COLO668 (cell line): ENCODE results near the gene EDIL3.
A peak's percentile ranks its signal among the peaks of the same experiment; 100 is the strongest.

Source experiments
- DNase-seq: peaks from one replicate; lab custom pipeline; 2025; ENCODE audit not compliant: unreplicated experiment; lab: John Stamatoyannopoulos, UW

EDIL3 gene

DNA sequence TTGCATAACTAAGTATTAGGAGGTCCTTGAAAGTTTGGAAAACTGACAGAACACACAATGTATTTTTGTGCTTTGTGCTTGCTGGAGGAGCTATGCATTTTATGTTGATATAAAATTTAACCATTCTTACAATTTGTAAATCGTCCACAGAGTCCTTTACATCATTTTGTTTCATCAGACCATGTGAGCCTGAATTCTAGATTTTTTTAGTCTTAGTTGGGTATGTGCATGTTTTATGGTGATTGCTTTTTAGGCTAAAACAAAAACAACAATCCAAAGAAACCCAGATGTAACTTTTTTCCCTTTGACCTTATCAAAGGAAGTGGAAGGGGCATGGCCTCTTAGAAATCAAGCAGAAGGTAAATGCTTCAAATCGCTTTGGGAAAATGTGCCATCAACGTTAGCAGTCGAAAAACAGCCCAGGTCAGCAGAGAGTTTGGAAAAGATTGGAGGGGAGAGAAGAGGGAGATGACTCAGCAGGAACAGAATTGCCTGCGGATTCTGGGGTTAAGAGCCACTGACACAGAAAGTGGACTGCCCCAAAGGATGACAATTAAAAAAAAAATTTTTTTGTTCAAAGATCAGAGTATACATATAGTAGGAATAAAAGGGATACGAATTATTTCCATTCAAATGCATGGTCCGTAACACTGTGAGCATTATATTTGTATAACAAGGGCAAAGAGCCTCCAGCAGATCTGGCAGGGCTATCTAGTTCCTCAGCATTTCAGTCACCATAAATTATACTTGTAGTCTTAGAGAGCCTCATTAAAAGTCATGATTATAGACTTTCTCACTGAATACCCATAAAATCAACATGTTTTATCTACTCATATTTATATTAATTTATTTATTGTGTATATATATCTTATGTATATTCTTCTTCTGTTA is 410.5 kb downstream of the EDIL3 start:
- no peak for DNase-seq

DNA sequence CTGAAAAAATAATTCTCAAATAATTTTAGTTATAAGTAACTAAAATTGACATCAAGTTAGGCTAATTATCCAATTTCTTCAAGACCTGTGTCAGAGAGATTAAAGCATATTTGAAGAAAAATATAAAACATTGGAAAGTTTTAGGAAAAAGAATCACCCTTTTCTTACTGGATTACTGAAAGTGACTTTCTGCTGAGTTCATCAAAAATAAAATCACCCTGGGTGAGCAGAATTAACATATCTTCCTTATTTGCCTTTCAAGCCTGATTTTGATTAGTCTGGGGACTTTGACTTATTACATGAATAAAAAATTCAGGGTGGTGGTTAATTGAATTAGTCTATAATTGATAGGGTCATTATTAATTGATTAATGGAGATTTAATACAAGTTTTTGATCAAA is 411.8 kb downstream of the EDIL3 start:
- DNase-seq = no peak

DNA sequence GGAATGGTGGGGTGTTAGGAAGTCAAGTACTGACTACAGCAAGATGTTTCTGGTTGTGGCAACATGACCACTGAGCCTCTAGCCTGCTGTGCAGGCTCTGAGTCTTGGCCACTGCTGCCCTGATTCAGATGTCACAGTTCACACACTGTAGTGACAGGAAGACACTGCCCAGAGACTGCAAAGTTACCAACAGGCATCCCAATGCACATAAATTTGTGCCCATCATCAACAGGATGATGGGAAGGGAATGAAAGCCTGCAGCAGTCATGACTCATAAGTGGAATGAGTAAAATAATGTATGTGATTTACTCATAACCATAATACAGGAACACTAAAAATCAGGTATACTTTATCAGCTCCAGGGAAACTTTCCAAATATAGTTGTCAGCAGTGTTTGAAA is 412.4 kb downstream of the EDIL3 start:
- no peak for DNase-seq

DNA sequence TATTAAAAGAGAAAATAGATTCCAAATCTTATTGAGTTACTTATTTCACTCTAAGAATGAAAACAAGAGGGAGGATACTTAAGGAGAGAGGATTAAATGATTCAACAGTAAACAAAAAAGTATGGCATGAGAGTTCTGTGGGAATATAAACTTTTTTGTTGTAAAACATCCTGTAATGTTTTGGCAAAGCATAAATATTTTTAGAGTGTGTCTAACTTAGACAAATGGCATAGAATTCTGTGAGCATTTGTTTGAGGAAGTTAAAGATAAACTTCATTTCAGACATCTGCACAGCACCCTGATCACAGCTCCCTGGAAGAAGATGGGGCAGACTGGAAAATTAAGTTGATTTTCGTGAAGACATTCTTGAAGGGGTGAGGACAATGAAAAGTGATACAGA is 417.3 kb downstream of the EDIL3 start:
- DNase-seq = no peak

DNA sequence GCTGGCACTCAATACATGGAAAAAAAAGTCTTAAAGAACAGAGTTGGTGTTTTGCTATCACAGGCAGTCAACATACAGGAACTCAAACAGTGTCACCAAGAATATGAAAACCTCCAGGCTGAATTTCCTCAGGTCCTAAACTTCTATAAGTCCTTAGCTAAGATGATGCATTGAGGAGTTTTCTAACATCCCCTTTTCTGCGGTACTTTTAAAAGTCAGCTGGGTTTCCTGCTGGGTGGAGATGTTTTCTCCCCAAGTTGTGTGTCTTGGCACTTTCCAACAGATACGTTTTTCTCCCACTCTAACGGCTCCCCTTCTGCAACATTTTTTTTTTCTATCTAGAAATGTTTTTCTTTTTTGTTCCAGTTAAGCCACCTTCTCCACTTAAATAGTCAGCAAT is 419.2 kb downstream of the EDIL3 start:
- no peak for DNase-seq

DNA sequence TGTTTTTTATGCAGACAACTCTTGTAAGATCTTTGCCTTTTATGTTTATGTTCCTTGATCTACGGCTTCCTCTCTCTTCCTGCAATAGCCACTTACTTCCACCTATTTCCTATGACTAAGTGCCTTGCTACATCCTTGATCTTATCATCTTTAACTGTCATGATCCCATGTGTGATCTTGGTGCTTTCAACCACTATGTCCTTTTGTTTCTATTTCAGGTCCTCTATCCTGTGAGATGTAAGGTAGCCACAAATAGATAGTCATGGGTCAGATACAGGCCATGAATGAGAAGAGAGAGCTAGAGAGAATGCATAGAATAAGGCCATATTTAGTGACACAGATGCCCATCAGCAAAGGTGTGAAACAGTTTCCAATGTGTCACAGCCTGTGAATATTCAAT is 420.4 kb downstream of the EDIL3 start:
- DNase-seq = no peak

DNA sequence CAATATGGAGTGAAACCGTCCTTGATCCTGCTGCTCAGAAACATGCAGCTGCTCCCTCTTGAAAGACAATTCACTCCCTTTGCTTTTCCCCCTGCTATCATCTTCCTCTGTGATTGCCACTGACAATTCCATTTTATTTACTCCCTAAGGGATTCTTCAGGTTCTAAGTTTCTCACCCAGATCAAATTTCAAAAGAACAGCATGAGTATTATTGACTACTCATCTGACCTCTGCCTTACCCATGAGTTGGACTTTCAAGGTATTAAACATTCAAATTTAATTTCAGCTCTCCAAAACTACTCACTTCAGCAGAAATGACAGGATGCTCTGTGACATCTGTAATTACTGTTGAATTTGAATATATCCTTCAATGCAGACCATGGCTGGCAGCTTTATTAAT is 427.5 kb downstream of the EDIL3 start:
- DNase-seq = no peak

DNA sequence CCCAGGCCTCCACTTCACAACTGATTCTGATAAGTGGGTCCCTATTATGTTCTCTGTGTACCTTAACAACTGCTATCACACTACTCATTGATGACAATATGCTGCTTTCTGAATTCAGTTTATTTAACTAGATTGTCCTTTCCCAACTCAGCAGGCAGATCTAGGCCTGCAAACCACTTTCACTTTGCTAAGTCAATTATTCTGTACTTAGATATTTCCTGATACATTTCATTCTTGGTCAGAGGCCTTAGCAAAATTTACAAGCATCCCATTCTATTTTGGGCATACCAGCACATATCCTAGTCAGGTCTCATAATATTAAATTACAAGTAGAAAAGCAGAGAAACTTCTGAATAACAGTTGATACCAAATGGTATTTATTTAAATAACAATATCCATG is 428.3 kb downstream of the EDIL3 start:
- no peak for DNase-seq

DNA sequence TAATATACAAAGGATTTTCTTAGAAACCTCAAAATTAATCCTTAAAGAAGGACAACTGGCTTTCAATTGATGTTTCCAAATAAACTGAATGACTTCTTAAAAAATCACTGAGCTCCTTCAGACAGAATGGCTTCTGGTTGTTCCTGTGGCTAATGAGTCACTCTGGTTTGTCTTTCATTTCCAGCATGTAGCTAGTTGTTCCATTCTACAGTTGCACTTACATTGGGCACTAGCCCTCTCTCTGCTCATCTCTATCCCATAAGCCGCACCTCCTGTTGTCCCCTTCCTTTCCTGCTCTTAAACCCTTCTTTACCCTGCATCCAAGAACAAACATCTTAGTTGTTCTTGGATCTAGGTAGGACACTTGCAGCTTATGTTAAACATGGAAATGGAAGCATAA is 428.8 kb downstream of the EDIL3 start:
- DNase-seq = no peak

DNA sequence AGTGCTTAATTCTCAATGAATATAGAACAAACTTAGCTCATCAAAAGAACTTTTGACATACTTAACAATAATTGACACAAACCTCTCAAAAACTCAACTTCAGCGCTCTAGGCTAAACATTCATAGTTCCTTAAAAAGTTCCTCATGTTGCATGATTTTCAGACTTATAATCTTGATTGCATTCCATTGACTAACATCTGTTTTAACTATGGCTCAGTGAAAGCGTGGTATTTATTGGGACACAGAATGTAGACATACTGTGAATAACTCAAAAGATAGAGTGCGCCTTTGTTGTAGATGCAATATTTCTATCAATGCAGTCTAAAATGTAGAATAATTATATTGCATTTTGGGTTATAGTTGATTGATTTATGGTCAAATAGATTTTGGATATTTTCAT is 436.9 kb downstream of the EDIL3 start:
- no peak for DNase-seq

DNA sequence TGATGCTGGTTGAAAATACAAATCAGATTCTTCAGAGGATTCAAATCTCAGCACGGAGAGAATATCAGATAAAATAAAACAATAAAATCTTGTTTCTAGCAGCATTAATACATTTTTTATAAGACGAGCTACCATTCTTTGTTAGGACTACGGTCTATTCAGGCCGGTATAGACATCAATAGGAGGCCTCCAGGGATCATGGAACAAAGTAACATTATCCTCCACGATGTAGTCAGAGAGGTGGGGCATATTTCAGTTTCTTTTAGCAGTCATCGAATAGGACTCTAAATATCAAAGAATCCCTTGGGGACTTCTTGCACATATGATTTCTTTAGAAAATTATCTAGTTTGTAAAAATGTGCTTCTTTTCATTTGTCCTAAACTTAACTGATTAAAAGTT is 438.2 kb downstream of the EDIL3 start:
- no peak for DNase-seq

DNA sequence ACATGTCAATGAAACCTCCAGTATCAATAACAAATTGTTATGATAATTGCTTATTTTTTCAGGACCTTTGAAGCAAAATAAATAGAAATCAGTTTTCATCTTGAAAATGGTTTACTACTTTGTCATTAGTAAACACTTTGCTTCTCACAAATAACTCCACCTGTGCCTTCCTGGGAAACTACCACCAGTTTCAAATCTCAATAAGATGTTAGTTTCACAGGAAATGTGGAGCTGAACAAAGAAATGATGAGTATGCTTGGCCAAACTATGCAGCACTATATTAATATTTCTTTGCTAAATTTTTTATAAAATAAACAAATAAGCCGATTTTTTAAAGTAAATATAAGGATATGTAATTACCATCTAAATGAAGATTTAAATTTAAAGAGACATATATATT is 442.5 kb downstream of the EDIL3 start:
- DNase-seq = no peak

DNA sequence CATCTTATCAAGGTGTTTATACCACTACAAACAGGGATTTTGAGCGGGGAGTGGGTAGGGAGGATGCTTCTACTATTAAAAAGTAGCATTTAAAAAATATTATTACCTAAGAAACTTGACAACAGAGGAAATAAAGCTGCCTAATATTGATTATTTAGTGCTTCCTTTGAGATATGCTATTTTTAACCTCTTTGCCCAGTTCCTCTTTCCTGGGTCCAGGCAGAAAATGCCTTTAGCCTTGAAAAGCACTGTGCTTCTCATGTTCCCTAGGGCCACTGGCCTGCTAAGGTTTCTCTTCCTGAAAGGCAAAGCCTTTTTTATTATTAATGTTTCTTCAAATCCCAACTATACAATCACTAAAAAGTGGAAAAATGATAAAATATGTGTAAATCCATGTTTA is 446.8 kb downstream of the EDIL3 start:
- no peak for DNase-seq

DNA sequence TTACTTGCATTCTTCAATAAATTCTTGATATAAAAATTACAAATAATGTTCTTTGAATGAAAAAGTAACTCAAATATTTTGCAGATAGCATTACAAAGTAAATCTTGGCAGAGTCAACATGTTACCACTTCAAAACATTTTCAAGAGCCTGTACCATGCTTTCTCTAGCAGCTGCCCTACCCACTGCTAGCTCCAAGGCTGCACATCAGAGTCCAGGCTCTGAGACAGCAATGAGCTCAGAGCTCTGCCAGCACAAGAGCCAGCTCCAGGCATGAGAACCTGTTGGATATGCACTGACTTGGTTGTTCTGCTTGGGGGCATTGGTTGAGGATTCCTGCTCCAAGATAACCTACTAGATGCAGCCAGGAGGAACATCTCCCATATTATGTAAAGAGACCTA is 452.7 kb downstream of the EDIL3 start:
- DNase-seq = no peak

DNA sequence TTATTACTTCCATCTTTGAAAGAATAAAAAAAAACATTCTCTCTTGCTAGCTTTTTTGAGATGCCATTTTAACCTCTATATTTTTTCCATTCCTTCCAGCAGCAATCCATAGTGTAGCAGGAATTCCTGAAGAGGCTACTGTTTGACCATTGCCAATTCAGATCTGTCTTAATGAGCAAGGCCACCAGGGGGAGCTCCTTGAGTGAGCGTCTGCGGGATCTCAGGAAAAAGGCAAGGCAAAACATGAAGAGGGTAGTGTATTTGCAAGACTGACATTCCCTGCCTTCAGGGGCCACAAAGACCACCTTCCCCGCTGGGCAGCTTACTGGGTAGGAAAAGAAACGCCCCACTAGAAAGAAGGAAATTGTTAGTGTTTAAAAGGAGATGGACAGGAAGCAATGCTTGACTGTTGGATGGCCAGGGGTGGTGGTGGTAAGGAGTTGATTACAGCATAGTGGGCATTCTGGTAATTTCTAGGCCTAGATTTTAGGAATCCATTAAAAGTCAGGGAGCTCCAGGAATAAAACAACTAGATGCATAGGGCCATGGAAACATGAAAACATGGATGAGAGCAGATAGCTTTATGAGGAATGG is 457.4 kb downstream of the EDIL3 start:
- peak; percentile 27 for DNase-seq

DNA sequence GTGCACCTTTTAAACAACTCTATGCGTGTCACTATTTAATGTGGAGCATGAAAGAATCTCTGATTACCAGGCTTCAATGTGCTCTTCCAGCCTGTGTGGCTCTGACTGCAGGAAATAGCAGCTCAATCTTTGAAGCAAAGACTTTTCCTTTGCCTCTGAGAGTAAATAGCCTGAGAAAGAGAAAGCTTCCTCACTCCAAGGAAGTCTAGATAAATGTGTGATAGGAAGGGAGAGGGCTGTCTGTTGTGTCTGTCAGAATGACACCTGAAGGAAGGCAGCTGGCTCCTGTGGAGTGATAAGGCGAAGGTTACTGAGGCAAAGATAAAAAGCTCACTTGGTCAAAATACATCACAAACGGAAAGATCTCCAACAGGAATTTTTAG is 458.7 kb downstream of the EDIL3 start:
- DNase-seq = no peak

DNA sequence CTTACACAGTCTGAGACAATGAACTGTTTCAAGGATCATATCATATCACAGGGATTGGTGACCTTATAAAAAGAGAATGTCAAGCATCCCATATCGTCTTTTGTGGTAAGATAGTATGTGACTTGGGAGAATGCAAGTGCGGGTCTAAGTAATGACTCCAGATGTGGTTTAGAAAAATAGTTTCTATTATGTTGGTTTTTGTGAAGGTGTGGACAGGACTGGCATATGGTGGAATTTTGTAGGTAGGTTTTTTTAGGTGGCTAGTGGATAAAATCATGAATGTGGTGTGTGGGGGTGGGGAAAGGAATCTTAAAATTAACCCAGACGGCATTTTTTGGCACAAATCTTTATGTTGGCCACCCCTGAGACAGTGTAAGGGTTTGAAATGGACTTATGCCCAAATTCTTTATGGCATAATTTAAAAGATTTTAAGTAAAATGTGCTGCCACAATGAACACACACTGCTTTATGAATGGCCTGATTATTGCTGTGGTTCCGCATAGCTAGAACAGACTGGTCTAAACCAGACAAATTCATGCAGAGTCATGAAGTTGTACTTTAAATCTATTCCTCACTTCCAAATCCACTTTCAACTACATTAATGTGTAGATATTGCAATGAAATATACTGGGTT is 459.2 kb downstream of the EDIL3 start:
- DNase-seq = no peak

DNA sequence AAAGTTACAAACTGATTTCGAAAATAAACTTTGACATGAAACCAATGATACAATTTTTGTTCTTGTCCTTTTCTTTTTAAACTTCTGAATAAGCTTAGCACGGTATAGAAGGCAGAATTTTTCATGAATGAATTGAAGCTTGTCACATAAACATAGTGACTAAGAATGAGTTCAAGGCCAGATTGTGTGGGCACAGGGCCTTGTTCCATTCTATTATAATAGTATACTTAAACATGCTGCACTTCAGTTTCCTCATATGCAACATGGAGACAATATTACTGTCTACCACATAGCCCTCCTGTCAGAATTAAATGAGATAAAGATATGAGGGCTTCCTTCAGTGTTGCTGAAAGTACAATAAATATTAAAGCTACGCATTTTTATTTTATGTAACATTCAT is 459.8 kb downstream of the EDIL3 start:
- no peak for DNase-seq

DNA sequence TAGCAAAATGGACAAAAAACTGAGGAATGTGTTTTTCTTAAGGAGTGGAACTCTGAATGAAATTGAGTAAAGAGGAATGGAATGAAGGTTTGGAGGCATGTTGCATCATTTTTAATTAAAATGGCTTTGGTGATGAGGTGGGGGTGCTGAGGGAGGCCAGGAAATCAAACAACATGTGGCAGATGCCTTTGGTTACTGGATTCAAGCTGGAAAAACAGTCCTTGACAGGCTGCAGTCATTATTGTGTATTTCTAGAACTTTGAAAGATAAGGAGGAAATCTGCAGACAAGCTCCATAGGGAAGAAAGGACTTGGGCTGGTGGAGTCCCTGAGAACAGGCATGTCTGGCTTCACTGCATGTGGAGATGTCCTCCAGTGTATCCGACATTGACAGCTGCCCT is 460.5 kb downstream of the EDIL3 start:
- DNase-seq = no peak

DNA sequence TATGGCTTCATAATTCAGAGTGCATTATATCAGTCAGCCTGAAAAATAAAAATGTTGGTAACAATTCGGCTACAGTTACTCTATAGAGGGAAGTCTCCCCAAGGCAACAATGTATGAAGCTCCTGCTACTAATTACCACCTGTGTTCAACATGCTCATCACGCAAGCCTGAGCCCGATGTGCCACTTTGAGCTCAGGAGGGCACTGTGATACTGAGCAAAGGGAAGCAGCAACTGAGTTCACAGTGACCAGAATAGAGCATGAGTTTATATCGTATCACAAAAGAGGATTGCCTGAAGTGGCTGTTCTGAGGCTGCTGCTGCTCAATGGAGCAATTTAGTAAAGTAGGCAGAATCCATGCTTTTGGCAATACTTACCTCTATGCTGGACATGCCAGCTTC is 462.0 kb downstream of the EDIL3 start:
- DNase-seq = no peak

DNA sequence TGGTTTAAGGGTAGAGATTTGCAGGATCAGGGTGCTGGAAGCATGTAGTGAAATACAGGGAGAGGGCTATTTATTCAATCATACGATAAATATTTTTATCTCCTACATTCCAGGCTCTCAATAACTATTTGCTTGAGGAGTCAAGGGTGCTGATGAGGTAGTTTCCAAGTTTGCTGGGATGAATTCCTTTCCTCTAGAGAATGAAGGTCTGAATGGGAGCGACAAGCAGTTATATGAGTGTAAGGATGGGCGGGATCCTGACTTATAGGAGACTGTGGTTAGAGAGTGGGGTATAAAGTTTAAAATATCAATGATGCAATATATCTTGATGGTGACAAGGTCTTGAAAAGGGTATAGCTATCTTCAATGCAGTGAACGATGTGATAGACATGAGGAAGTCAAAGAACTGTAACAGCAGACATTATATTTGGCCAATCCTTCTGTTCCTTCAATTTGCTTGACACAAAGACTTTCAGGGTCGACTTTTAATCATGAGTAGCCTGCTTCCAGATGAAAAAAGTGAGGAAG is 462.9 kb downstream of the EDIL3 start:
- no peak for DNase-seq
